ENCODE data around the gene ZNF181.
"Not testable (repeated sequence)": the region's sequence is repeated elsewhere in the genome, so short reads cannot be mapped to it uniquely, and the experiment has no call there.

ZNF181 gene

GRCh38 chr19:34733746-34734536 is at the start of gene ZNF181:
ZNF181 (plus strand) TSS chr19:34734243; CDS start chr19:34735038, 795 bp downstream.
- peak; percentile 58 for DNase-seq (ENCODE audit: low read depth, low spot score)

GRCh38 chr19:34685266-34685665 is 48.8 kb upstream of the ZNF181 start:
- DNase-seq (ENCODE audit: low read depth, low spot score), result not testable (repeated sequence)

GRCh38 chr19:34686455-34686854 is 47.6 kb upstream of the ZNF181 start:
- no peak for DNase-seq (ENCODE audit: low read depth, low spot score)

- no peak for DNase-seq (ENCODE audit: low read depth, low spot score)
Measured at GRCh38 chr19:34687348-34687747, 46.7 kb upstream of the ZNF181 start.

GRCh38 chr19:34688592-34688991 is 45.5 kb upstream of the ZNF181 start:
- no peak for DNase-seq (ENCODE audit: low read depth, low spot score)

- DNase-seq (ENCODE audit: low read depth, low spot score), result no peak
Measured at GRCh38 chr19:34690372-34690771, 43.7 kb upstream of the ZNF181 start.

- DNase-seq (ENCODE audit: low read depth, low spot score), result no peak
Measured at GRCh38 chr19:34692549-34692948, 41.5 kb upstream of the ZNF181 start.

- DNase-seq (ENCODE audit: low read depth, low spot score), result no peak
Measured at GRCh38 chr19:34707661-34708060, 26.4 kb upstream of the ZNF181 start.

GRCh38 chr19:34711890-34712289 is 22.2 kb upstream of the ZNF181 start:
- no peak for DNase-seq (ENCODE audit: low read depth, low spot score)

GRCh38 chr19:34712395-34713261 is 21.4 kb upstream of the ZNF181 start:
- DNase-seq (ENCODE audit: low read depth, low spot score), result peak; percentile 35

- no peak for DNase-seq (ENCODE audit: low read depth, low spot score)
Measured at GRCh38 chr19:34713262-34713637, 20.8 kb upstream of the ZNF181 start.

GRCh38 chr19:34715357-34715756 is 18.7 kb upstream of the ZNF181 start:
- DNase-seq (ENCODE audit: low read depth, low spot score), result no peak

GRCh38 chr19:34722353-34722752 is 11.7 kb upstream of the ZNF181 start:
- DNase-seq (ENCODE audit: low read depth, low spot score), result no peak

GRCh38 chr19:34725400-34725799 is 8.6 kb upstream of the ZNF181 start:
- no peak for DNase-seq (ENCODE audit: low read depth, low spot score)

- no peak for DNase-seq (ENCODE audit: low read depth, low spot score)
Measured at GRCh38 chr19:34731019-34731829, 2.8 kb upstream of the ZNF181 start.

- no peak for DNase-seq (ENCODE audit: low read depth, low spot score)
Measured at GRCh38 chr19:34731964-34732363, 2.1 kb upstream of the ZNF181 start.

- DNase-seq (ENCODE audit: low read depth, low spot score), result no peak
Measured at GRCh38 chr19:34732612-34733211, 1.3 kb upstream of the ZNF181 start.

GRCh38 chr19:34733266-34733745 is 737 bp upstream of the ZNF181 start:
- DNase-seq (ENCODE audit: low read depth, low spot score), result peak; percentile 7

- DNase-seq (ENCODE audit: low read depth, low spot score), result no peak
Measured at GRCh38 chr19:34734537-34735103, 577 bp downstream of the ZNF181 start.

- no peak for DNase-seq (ENCODE audit: low read depth, low spot score)
Measured at GRCh38 chr19:34744896-34745690, 11.1 kb downstream of the ZNF181 start.
